ENCODE results near the gene CLDN3.

The CLDN3 gene

GRCh38 chr7:73738612-73739386 lies 31.3 kb downstream of the CLDN3 start, which contains the start of gene ABHD11:
TSS of gene ABHD11 (minus strand) at chr7:73738802. CDS start at chr7:73738770, 32 bp downstream.
- peak; percentile 92 for DNase-seq (ENCODE audit: extremely low read depth, low read depth)

DNA sequence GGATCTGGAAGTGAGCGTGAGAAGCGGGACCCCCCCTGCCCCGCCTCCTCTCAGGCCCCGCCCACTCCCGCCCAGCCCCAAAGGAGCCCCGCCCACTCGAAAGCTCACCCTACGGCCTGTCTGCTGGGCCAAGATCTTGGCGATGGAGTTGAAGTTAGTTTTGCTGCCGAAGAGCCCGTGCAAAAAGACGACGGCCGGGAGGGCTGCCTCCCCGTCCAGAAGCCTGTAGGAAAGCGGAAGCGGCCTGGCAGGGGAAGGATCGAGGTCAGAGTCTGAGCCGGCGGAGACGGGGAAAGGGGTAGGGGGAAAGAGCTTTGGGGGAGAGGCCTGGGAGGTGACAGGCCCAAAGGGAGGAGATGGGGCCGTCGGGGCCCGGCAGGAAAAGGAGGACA lies 31.9 kb downstream of the CLDN3 start:
- no peak for TF ChIP-seq CTCF (IDR thresholded peaks at IDR 0.05; ENCODE audit: low read depth, low read length)
- no peak for DNase-seq (ENCODE audit: extremely low read depth, low read depth)

More at GRCh38 chr7:73738612-73739386, 31.3 kb downstream of the CLDN3 start, which contains the start of gene ABHD11:
- TF ChIP-seq CTCF (IDR thresholded peaks at IDR 0.05; ENCODE audit: low read depth, low read length) = no peak

DNA sequence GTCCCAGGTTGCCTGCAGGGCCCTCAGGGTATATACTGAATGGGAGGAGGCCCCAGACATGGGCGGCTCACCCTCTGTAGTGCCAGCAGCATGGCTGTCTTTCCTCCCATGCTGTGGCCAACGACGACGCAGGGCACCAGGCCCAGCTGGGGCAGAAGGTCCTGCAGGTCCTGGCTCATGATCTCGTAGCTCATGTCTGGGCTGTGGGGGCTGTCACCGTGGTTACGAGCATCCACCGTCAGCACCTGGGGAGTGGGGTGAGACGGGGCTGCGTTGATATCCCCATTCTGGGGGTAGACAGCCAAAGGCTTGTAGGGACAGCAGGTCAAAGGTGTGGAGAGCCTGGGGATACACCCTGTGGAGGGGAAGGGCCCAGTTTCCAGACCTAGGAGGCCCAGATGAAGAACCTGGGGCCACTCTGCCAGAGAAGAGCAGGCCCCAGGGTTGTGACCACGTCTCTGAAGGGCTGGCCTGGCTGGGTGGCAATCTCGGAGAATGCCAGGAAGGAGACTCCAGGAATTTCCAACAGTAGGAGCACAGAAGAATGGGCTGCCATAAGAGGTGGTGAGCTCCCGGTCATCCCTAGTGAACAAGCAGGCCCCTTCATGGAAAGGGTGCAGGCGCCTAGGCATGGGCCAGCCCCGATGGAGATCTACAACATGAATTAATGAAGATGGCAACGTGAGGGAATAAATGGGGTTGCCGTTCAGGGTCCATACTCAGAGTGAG lies 32.4 kb downstream of the CLDN3 start:
- no peak for TF ChIP-seq CTCF (IDR thresholded peaks at IDR 0.05; ENCODE audit: low read depth, low read length)

DNA sequence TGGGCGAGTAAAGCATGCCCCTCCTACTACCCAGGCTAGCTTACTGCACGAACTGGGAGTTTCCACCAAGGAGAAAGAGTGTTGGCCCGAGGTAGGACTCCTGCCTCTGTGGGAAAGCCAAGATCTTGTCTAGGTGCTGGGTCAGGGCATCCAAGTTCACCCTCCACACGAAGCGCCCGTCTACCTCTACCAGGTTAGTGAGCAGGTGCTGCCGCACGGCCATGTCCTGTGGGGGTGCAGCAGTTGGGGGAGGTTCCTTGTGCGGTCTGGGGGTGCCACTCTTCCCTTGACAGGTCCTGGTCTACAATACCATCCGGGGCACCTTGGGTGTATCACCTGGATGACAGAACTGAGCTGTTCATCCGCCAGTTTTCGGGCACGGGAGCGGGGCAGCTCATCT lies 33.2 kb downstream of the CLDN3 start:
- TF ChIP-seq CTCF (IDR thresholded peaks at IDR 0.05; ENCODE audit: low read depth, low read length) = no peak

More for the DNA sequence above, 32.4 kb downstream of the CLDN3 start:
- DNase-seq (ENCODE audit: extremely low read depth, low read depth) = no peak

DNA sequence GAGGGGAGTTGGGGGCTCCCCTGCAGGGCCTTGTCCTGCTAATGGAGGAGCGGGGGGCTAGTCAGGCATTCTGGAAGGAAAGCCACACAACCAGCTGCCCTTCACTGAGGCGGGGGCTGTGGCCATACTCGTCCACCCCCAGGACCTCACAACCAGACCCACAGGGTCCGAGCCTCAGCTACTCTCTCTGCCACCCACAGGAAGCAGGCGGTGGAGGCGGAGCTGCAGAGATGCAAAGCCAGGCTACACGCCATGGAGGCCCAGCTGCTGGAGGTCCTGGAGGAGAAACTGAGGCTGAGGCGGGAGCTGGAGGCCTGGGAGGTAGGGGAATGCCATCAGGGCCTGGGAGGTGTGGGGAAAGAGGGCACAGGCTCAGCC lies 34.6 kb downstream of the CLDN3 start:
- no peak for TF ChIP-seq CTCF (IDR thresholded peaks at IDR 0.05; ENCODE audit: low read depth, low read length)
- no peak for DNase-seq (ENCODE audit: extremely low read depth, low read depth)

More for the DNA sequence above, 33.2 kb downstream of the CLDN3 start:
- DNase-seq (ENCODE audit: extremely low read depth, low read depth) = no peak

GRCh38 chr7:73734619-73735527 lies 35.2 kb downstream of the CLDN3 start:
- peak; percentile 75 for TF ChIP-seq CTCF (IDR thresholded peaks at IDR 0.05; ENCODE audit: low read depth, low read length)
- peak; percentile 43 for DNase-seq (ENCODE audit: extremely low read depth, low read depth)

Data from AG09319 (cell line).